GM12878 (cell line): ENCODE data around the gene AP2S1. TPM values are rescaled to one million over a fixed set of nuclear protein-coding genes. Genes with fewer than 3 reads are reported as not detected.

Experiments
- ATAC-seq: fragments of 200-7000 bp; cut with Tn5 transposase; 3 replicates; pipeline ENCODE4 v1.9.1; 2020; ENCODE audit warnings: mild to moderate bottlenecking, moderate library complexity
- BruUV-seq: library from RNA; stranded (reverse); fragments of 400-500 nt; replicated peaks from 2 replicates; lab custom pipeline; 2021; lab: Mats Ljungman, UMichigan
- CTCF ChIA-PET: fragments of 300-600 bp; sonication (Branson Sonifier 250); formaldehyde crosslinking; extraction: SDS; loops from one replicate; lab custom pipeline; 2021; ENCODE audit warnings: inconsistent platforms; lab: Yijun Ruan, JAX
- POLR2A ChIA-PET: fragments of 350-600 bp; formaldehyde crosslinking; extraction: SDS; loops from one replicate; lab custom pipeline; 2021; ENCODE audit warnings: inconsistent platforms; lab: Charles Lee
- RAD21 ChIA-PET: fragments of 300-600 bp; sonication (Branson Sonifier 250); formaldehyde crosslinking; loops from one replicate; lab custom pipeline; 2023; ENCODE audit warnings: antibody characterized with exemption; ENCODE audit not compliant: unreplicated experiment; lab: Charles Lee
- SMC1A ChIA-PET: fragments of 300-600 bp; sonication (Branson Sonifier 250); formaldehyde crosslinking; loops from one replicate; lab custom pipeline; 2023; ENCODE audit not compliant: unreplicated experiment, uncharacterized antibody; lab: Charles Lee
- DNase-seq: peaks from one replicate; pipeline ENCODE4 v3.0.0-alpha.2; 2011; ENCODE audit warnings: low read depth, low spot score
- FAIRE-seq: peaks from 3 replicates; lab custom pipeline; 2011; peaks lifted over from hg19 to GRCh38; lab: Jason Lieb, UNC
- H2AFZ ChIP-seq: 2 replicates; pipeline ENCODE4 v1.6.0; 2011; ENCODE audit warnings: low read depth, low read length, control low read depth; ENCODE audit not compliant: control insufficient read depth
- H3K27ac ChIP-seq: 2 replicates; pipeline ENCODE4 v1.5.1; 2011; ENCODE audit warnings: control low read depth; ENCODE audit not compliant: control insufficient read depth, insufficient read depth
- H3K27me3 ChIP-seq, 2 experiments: replicated peaks in 1 of 2; 2 replicates each; pipeline versions ENCODE4 v1.6.0 to v1.6.1; 2011; ENCODE audit warnings: low read length in 1 of 2; ENCODE audit not compliant: control insufficient read depth in 2 of 2, insufficient read depth in 2 of 2
- H3K36me3 ChIP-seq, 2 experiments: 2 replicates each; pipeline ENCODE4 v1.5.1; 2011; ENCODE audit warnings: low read length in 1 of 2; ENCODE audit not compliant: control insufficient read depth in 2 of 2, insufficient read depth in 2 of 2
- H3K4me1 ChIP-seq: 2 replicates; pipeline ENCODE4 v1.6.1; 2011; ENCODE audit warnings: mild to moderate bottlenecking, low read length, moderate library complexity, mixed read lengths; ENCODE audit not compliant: control insufficient read depth, insufficient read depth
- H3K4me2 ChIP-seq: 2 replicates; pipeline ENCODE4 v1.6.0; 2011; ENCODE audit warnings: control low read depth; ENCODE audit not compliant: control insufficient read depth, insufficient read depth
- H3K4me3 ChIP-seq: fragments of 200-600 bp; sonication (generic); 2 replicates; pipeline ENCODE4 v1.5.1; 2016
- H3K79me2 ChIP-seq: 2 replicates; pipeline ENCODE4 v1.6.0; 2011; ENCODE audit warnings: low read length; ENCODE audit not compliant: control insufficient read depth, insufficient read depth
- H3K9ac ChIP-seq: 2 replicates; pipeline ENCODE4 v1.8.0; 2011; ENCODE audit warnings: low read length, control low read depth, mixed read lengths; ENCODE audit not compliant: control insufficient read depth, insufficient read depth
- H3K9me3 ChIP-seq: replicated peaks from 3 replicates; pipeline ENCODE4 v1.5.1; 2011; ENCODE audit warnings: mild to moderate bottlenecking, low read length; ENCODE audit not compliant: control insufficient read depth, insufficient read depth
- H4K20me1 ChIP-seq: 2 replicates; pipeline ENCODE4 v1.6.0; 2011; ENCODE audit not compliant: control insufficient read depth, insufficient read depth
- BRCA1 ChIP-seq: IDR thresholded peaks from 2 replicates; pipeline ENCODE4 v1.6.1; 2011; ENCODE audit warnings: low read depth, low read length, improper control_type of control experiment
- LARP7 ChIP-seq: fragments of 450-650 bp; IDR thresholded peaks from 2 replicates; pipeline ENCODE4 v1.6.1; 2017; ENCODE audit warnings: mild to moderate bottlenecking
- PKNOX1 ChIP-seq: fragments of 450-650 bp; IDR thresholded peaks from 2 replicates; pipeline ENCODE4 v1.6.1; 2016; ENCODE audit warnings: mild to moderate bottlenecking
- SUPT20H ChIP-seq: IDR thresholded peaks from 2 replicates; pipeline ENCODE4 v1.6.1; 2011; ENCODE audit warnings: low read depth, mild to moderate bottlenecking, low read length, moderate library complexity, borderline replicate concordance; ENCODE audit not compliant: control insufficient read depth
- ZBED1 ChIP-seq: IDR thresholded peaks from 2 replicates; pipeline ENCODE4 v1.6.1; 2016; ENCODE audit warnings: borderline replicate concordance
- WGBS: methylation state at CpG from one replicate; pipeline ENCODE4 v1.1.6; 2016; ENCODE audit warnings: low lambda C conversion rate; ENCODE audit not compliant: insufficient replicate concordance, insufficient coverage; ENCODE audit errors: missing lambda C conversion rate; 5-methylcytosine and 5-hydroxymethylcytosine counted together
- in situ Hi-C: fragments of 300-500 bp; cut with MboI; formaldehyde crosslinking; loops from 9 replicates; pipeline ENCODE4 v1.14.3; 2018; ENCODE audit warnings: mixed read lengths
- intact Hi-C: fragments of 100-400 bp; cut with micrococcal nuclease; formaldehyde crosslinking; loops from one replicate; pipeline ENCODE4 v1.14.2; 2022; ENCODE audit not compliant: unreplicated experiment
- polyA plus RNA-seq, 11 experiments: library from polyadenylated mRNA; depleted of rRNA in 4 of 11; unstranded in 6 of 11; stranded (reverse) in 5 of 11; fragments of >200 nt; fragmentation: Nextera tagmentation in 4 of 11; fragmentation: Illumina TruSeq in 1 of 11; extraction: Ambion mirVana in 4 of 11; extraction: Trizol in 1 of 11; gene quantifications; 1 replicate in 1 of 11; 2 replicates in 10 of 11; pipeline versions ENCODE4 v1.2.1 to v1.2.3, GENCODE V29; 2011 to 2016; ENCODE audit warnings: inconsistent platforms in 2 of 11, missing spikeins in 2 of 11, low read depth in 1 of 11
- total RNA-seq, 4 experiments: library from RNA; depleted of rRNA in 3 of 4; stranded (reverse); fragments of >200 nt in 3 of 4; fragmentation: Illumina TruSeq in 1 of 4; extraction: Trizol in 1 of 4; gene quantifications; 2 replicates each; pipeline versions ENCODE4 v1.2.1 to v1.2.3, GENCODE V29; 2013 to 2021

AP2S1 gene
- total and polyA plus RNA-seq, 10 of the 15 experiments (the other 5 are each of a cell fraction or from before 2014, with no cell fraction given) = 10.8 to 239 (median 104) TPM

- Histone ChIP-seq H3K9ac (no peak overlapping the region), H4K20me1 (no peaks in the 10 kb centered on the region; the same call in 1 of the 2 replicates), H3K4me2 (peak overlapping the region; percentile 68), H3K9me3 (no peaks in the 10 kb centered on the region), H2AFZ (no peak overlapping the region), H3K36me3 (no peaks in the 10 kb centered on the region), H3K79me2 (peaks cover 29% of the 10 kb centered on the region), H3K4me1 (peaks cover 13% of the 10 kb centered on the region), H3K27ac (peak overlapping the region; percentile 51), H3K27me3 (no peaks in the 10 kb centered on the region), H3K4me3 (no peak overlapping the region)
- BruUV-seq = no TSS peak
- RAD21 ChIA-PET = no interaction called here
- TF ChIP-seq SUPT20H (no peak), BRCA1 (no peak), PKNOX1 (no peak), ZBED1 (no peak), LARP7 (no peak)
- SMC1A ChIA-PET = interaction anchor here (1.0 kb wide), 1 partner anchor 18 kb away, joined by 5 read pairs; no protein-coding TSS in a partner anchor
- WGBS = 73% methylated on average over 5 of the region's 5 CpGs
- CTCF ChIA-PET = interaction anchor here (1.5 kb wide), 1 partner anchor 43 kb away, joined by 3 read pairs; no protein-coding TSS in a partner anchor
- DNase-seq (no peak), FAIRE-seq (no peak), ATAC-seq (no peak)
- intact Hi-C loops (no loop called here), in situ Hi-C loops (no loop called here)
- POLR2A ChIA-PET = interaction anchor here (0.7 kb wide), 1 partner anchor 23 kb away, joined by 4 read pairs; no protein-coding TSS in a partner anchor
Measured at GRCh38 chr19:46887240-46887782, 36.7 kb upstream of the AP2S1 start.
